ENCODE measurements around the gene MYH6. TPM values are rescaled to one million over a fixed set of nuclear protein-coding genes. Genes with fewer than 3 reads are reported as not detected.

Gene MYH6
- total RNA-seq, 1 donor from 2014 or later = 0.24 TPM

GRCh38 chr14:23358553-23359166 is 49.4 kb downstream of the MYH6 start:
- Mint-ChIP-seq H3K4me3 (no peak overlapping the region), H3K9me3 (no peaks in the 10 kb centered on the region), H3K27ac (no peak overlapping the region), H3K36me3 (peaks cover 20% of the 10 kb centered on the region), H3K4me1 (ENCODE audit: unreplicated experiment) (peaks cover 15% of the 10 kb centered on the region), H3K27me3 (peaks cover 7% of the 10 kb centered on the region)
- DNase-seq (ENCODE audit: extremely low spot score, unreplicated experiment) = no peak
- TF ChIP-seq, protein P1, sequence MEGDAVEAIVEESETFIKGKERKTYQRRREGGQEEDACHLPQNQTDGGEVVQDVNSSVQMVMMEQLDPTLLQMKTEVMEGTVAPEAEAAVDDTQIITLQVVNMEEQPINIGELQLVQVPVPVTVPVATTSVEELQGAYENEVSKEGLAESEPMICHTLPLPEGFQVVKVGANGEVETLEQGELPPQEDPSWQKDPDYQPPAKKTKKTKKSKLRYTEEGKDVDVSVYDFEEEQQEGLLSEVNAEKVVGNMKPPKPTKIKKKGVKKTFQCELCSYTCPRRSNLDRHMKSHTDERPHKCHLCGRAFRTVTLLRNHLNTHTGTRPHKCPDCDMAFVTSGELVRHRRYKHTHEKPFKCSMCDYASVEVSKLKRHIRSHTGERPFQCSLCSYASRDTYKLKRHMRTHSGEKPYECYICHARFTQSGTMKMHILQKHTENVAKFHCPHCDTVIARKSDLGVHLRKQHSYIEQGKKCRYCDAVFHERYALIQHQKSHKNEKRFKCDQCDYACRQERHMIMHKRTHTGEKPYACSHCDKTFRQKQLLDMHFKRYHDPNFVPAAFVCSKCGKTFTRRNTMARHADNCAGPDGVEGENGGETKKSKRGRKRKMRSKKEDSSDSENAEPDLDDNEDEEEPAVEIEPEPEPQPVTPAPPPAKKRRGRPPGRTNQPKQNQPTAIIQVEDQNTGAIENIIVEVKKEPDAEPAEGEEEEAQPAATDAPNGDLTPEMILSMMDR (conservative IDR thresholded peaks at IDR 0.05) = no peak

DNA sequence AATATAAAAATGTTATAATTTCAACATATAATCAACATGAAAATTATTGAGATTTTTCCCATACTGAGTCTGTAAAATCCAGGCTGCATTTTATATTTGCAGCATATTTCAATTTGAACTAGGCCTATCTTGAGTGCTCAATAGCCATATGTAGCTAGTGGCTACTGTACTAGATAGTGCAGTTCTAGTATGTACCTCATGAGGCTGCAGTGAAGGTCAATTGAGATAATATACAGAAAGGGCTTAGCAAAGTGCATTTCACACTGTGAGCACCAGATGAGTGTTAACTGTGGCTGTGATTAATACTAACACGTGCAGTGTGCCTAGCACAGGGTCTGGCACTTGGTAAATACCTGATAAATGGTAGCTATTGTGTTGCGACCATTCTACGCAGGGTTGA is 50.0 kb downstream of the MYH6 start:
- TF ChIP-seq, protein P1 (conservative IDR thresholded peaks at IDR 0.05) = no peak
- Mint-ChIP-seq H3K27ac (no peak overlapping the region), H3K9me3 (no peaks in the 10 kb centered on the region), H3K4me3 (no peak overlapping the region), H3K36me3 (peaks cover 20% of the 10 kb centered on the region), H3K27me3 (peaks cover 11% of the 10 kb centered on the region), H3K4me1 (ENCODE audit: unreplicated experiment) (peaks cover 17% of the 10 kb centered on the region)
- DNase-seq (ENCODE audit: extremely low spot score, unreplicated experiment) = no peak

- Mint-ChIP-seq H3K4me1 (ENCODE audit: unreplicated experiment) (peaks cover 18% of the 10 kb centered on the region), H3K4me3 (no peak overlapping the region), H3K36me3 (peaks cover 20% of the 10 kb centered on the region), H3K27me3 (peaks cover 15% of the 10 kb centered on the region), H3K9me3 (no peaks in the 10 kb centered on the region), H3K27ac (no peak overlapping the region)
- no peak for DNase-seq (ENCODE audit: extremely low spot score, unreplicated experiment)
- TF ChIP-seq, protein P1 (conservative IDR thresholded peaks at IDR 0.05) = no peak
Observed at GRCh38 chr14:23357261-23357660, 50.8 kb downstream of the MYH6 start.

GRCh38 chr14:23356662-23357061 is 51.4 kb downstream of the MYH6 start:
- TF ChIP-seq, protein P1 (conservative IDR thresholded peaks at IDR 0.05) = no peak
- no peak for DNase-seq (ENCODE audit: extremely low spot score, unreplicated experiment)
- H3K4me3 Mint-ChIP-seq = no peak overlapping the region
- peaks cover 20% of the 10 kb centered on the region for H3K36me3 Mint-ChIP-seq
- H3K9me3 Mint-ChIP-seq = no peaks in the 10 kb centered on the region
- no peak overlapping the region for H3K27ac Mint-ChIP-seq
- peaks cover 15% of the 10 kb centered on the region for H3K27me3 Mint-ChIP-seq
- H3K4me1 Mint-ChIP-seq (ENCODE audit: unreplicated experiment) = peaks cover 13% of the 10 kb centered on the region

GRCh38 chr14:23355871-23356435 is 52.1 kb downstream of the MYH6 start:
- Mint-ChIP-seq H3K27ac (no peak overlapping the region), H3K4me3 (no peak overlapping the region), H3K27me3 (peaks cover 19% of the 10 kb centered on the region)

More at GRCh38 chr14:23355871-23356435, 52.1 kb downstream of the MYH6 start:
- TF ChIP-seq, protein P1 (conservative IDR thresholded peaks at IDR 0.05) = no peak
- Mint-ChIP-seq H3K36me3 (peaks cover 21% of the 10 kb centered on the region), H3K4me1 (ENCODE audit: unreplicated experiment) (peaks cover 11% of the 10 kb centered on the region), H3K9me3 (no peaks in the 10 kb centered on the region)
- no peak for DNase-seq (ENCODE audit: extremely low spot score, unreplicated experiment)

Data from type B pancreatic cell (in vitro differentiated cells).